Measurements from ENCODE around the gene ITPKB.

ITPKB gene

GRCh38 chr1:226678701-226679100 is 60.4 kb downstream of the ITPKB start:
- Histone ChIP-seq H3K36me3 (ENCODE audit: insufficient read depth, low read length) (no peaks in the 10 kb centered on the region), H3K4me1 (ENCODE audit: insufficient read depth, low read length) (peaks cover 13% of the 10 kb centered on the region), H3K9me3 (ENCODE audit: low read length) (no peaks in the 10 kb centered on the region), H3K4me3 (ENCODE audit: low read length) (no peak overlapping the region), H3K27me3 (ENCODE audit: insufficient read depth, low read length) (no peaks in the 10 kb centered on the region), H2AFZ (ENCODE audit: low read depth, low read length) (no peak overlapping the region)

GRCh38 chr1:226678251-226678650 is 60.8 kb downstream of the ITPKB start:
- Histone ChIP-seq H3K4me1 (ENCODE audit: insufficient read depth, low read length) (peaks cover 13% of the 10 kb centered on the region), H3K36me3 (ENCODE audit: insufficient read depth, low read length) (no peaks in the 10 kb centered on the region), H3K9me3 (ENCODE audit: low read length) (no peaks in the 10 kb centered on the region), H3K4me3 (ENCODE audit: low read length) (no peak overlapping the region), H2AFZ (ENCODE audit: low read depth, low read length) (no peak overlapping the region), H3K27me3 (ENCODE audit: insufficient read depth, low read length) (no peaks in the 10 kb centered on the region)

GRCh38 chr1:226677027-226678020 is 61.8 kb downstream of the ITPKB start:
- H3K9me3 ChIP-seq (ENCODE audit: low read length) = no peaks in the 10 kb centered on the region
- no peak overlapping the region for H2AFZ ChIP-seq (ENCODE audit: low read depth, low read length)
- H3K27me3 ChIP-seq (ENCODE audit: insufficient read depth, low read length) = no peaks in the 10 kb centered on the region
- no peak overlapping the region for H3K4me3 ChIP-seq (ENCODE audit: low read length)
- H3K4me1 ChIP-seq (ENCODE audit: insufficient read depth, low read length) = peaks cover 13% of the 10 kb centered on the region
- H3K36me3 ChIP-seq (ENCODE audit: insufficient read depth, low read length) = no peaks in the 10 kb centered on the region

GRCh38 chr1:226676381-226676780 is 62.7 kb downstream of the ITPKB start:
- no peaks in the 10 kb centered on the region for H3K9me3 ChIP-seq (ENCODE audit: low read length)
- no peak overlapping the region for H2AFZ ChIP-seq (ENCODE audit: low read depth, low read length)
- H3K4me3 ChIP-seq (ENCODE audit: low read length) = no peak overlapping the region
- peaks cover 13% of the 10 kb centered on the region for H3K4me1 ChIP-seq (ENCODE audit: insufficient read depth, low read length)
- H3K27me3 ChIP-seq (ENCODE audit: insufficient read depth, low read length) = no peaks in the 10 kb centered on the region
- no peaks in the 10 kb centered on the region for H3K36me3 ChIP-seq (ENCODE audit: insufficient read depth, low read length)

GRCh38 chr1:226675715-226676357 is 63.2 kb downstream of the ITPKB start:
- Histone ChIP-seq H3K4me1 (ENCODE audit: insufficient read depth, low read length) (peaks cover 12% of the 10 kb centered on the region), H2AFZ (ENCODE audit: low read depth, low read length) (no peak overlapping the region), H3K27me3 (ENCODE audit: insufficient read depth, low read length) (no peaks in the 10 kb centered on the region), H3K36me3 (ENCODE audit: insufficient read depth, low read length) (no peaks in the 10 kb centered on the region), H3K9me3 (ENCODE audit: low read length) (no peaks in the 10 kb centered on the region), H3K4me3 (ENCODE audit: low read length) (no peak overlapping the region)

GRCh38 chr1:226674892-226675714 is 64.0 kb downstream of the ITPKB start:
- H3K9me3 ChIP-seq (ENCODE audit: low read length) = no peaks in the 10 kb centered on the region
- no peak overlapping the region for H3K4me3 ChIP-seq (ENCODE audit: low read length)
- H3K36me3 ChIP-seq (ENCODE audit: insufficient read depth, low read length) = no peaks in the 10 kb centered on the region
- no peaks in the 10 kb centered on the region for H3K27me3 ChIP-seq (ENCODE audit: insufficient read depth, low read length)
- peaks cover 5% of the 10 kb centered on the region for H3K4me1 ChIP-seq (ENCODE audit: insufficient read depth, low read length)
- no peak overlapping the region for H2AFZ ChIP-seq (ENCODE audit: low read depth, low read length)

- no peaks in the 10 kb centered on the region for H3K27me3 ChIP-seq (ENCODE audit: insufficient read depth, low read length)
- H2AFZ ChIP-seq (ENCODE audit: low read depth, low read length) = no peak overlapping the region
- H3K4me1 ChIP-seq (ENCODE audit: insufficient read depth, low read length) = no peaks in the 10 kb centered on the region
- H3K9me3 ChIP-seq (ENCODE audit: low read length) = no peaks in the 10 kb centered on the region
- no peaks in the 10 kb centered on the region for H3K36me3 ChIP-seq (ENCODE audit: insufficient read depth, low read length)
- H3K4me3 ChIP-seq (ENCODE audit: low read length) = no peak overlapping the region
Observed at GRCh38 chr1:226672339-226672762, 66.7 kb downstream of the ITPKB start.

GRCh38 chr1:226671277-226671676 is 67.8 kb downstream of the ITPKB start:
- Histone ChIP-seq H2AFZ (ENCODE audit: low read depth, low read length) (no peak overlapping the region), H3K9me3 (ENCODE audit: low read length) (no peaks in the 10 kb centered on the region), H3K4me1 (ENCODE audit: insufficient read depth, low read length) (no peaks in the 10 kb centered on the region), H3K36me3 (ENCODE audit: insufficient read depth, low read length) (no peaks in the 10 kb centered on the region), H3K27me3 (ENCODE audit: insufficient read depth, low read length) (no peaks in the 10 kb centered on the region), H3K4me3 (ENCODE audit: low read length) (no peak overlapping the region)

GRCh38 chr1:226670073-226670472 is 69.0 kb downstream of the ITPKB start:
- Histone ChIP-seq H3K4me1 (ENCODE audit: insufficient read depth, low read length) (no peaks in the 10 kb centered on the region), H3K36me3 (ENCODE audit: insufficient read depth, low read length) (no peaks in the 10 kb centered on the region), H3K4me3 (ENCODE audit: low read length) (no peak overlapping the region), H2AFZ (ENCODE audit: low read depth, low read length) (no peak overlapping the region), H3K27me3 (ENCODE audit: insufficient read depth, low read length) (no peaks in the 10 kb centered on the region), H3K9me3 (ENCODE audit: low read length) (no peaks in the 10 kb centered on the region)

GRCh38 chr1:226668173-226668560 is 70.9 kb downstream of the ITPKB start:
- no peaks in the 10 kb centered on the region for H3K27me3 ChIP-seq (ENCODE audit: insufficient read depth, low read length)
- no peak overlapping the region for H2AFZ ChIP-seq (ENCODE audit: low read depth, low read length)
- H3K4me3 ChIP-seq (ENCODE audit: low read length) = no peak overlapping the region
- H3K4me1 ChIP-seq (ENCODE audit: insufficient read depth, low read length) = peaks cover under 1% of the 10 kb centered on the region
- H3K9me3 ChIP-seq (ENCODE audit: low read length) = no peaks in the 10 kb centered on the region
- no peaks in the 10 kb centered on the region for H3K36me3 ChIP-seq (ENCODE audit: insufficient read depth, low read length)

- Histone ChIP-seq H2AFZ (ENCODE audit: low read depth, low read length) (no peak overlapping the region), H3K4me3 (ENCODE audit: low read length) (no peak overlapping the region), H3K27me3 (ENCODE audit: insufficient read depth, low read length) (no peaks in the 10 kb centered on the region), H3K36me3 (ENCODE audit: insufficient read depth, low read length) (no peaks in the 10 kb centered on the region), H3K4me1 (ENCODE audit: insufficient read depth, low read length) (peaks cover 15% of the 10 kb centered on the region), H3K9me3 (ENCODE audit: low read length) (no peaks in the 10 kb centered on the region)
Observed at GRCh38 chr1:226666692-226667091, 72.4 kb downstream of the ITPKB start.

GRCh38 chr1:226666164-226666506 is 72.9 kb downstream of the ITPKB start:
- H3K4me3 ChIP-seq (ENCODE audit: low read length) = no peak overlapping the region
- no peaks in the 10 kb centered on the region for H3K9me3 ChIP-seq (ENCODE audit: low read length)
- H3K27me3 ChIP-seq (ENCODE audit: insufficient read depth, low read length) = no peaks in the 10 kb centered on the region
- no peaks in the 10 kb centered on the region for H3K36me3 ChIP-seq (ENCODE audit: insufficient read depth, low read length)
- peaks cover 17% of the 10 kb centered on the region for H3K4me1 ChIP-seq (ENCODE audit: insufficient read depth, low read length)
- H2AFZ ChIP-seq (ENCODE audit: low read depth, low read length) = no peak overlapping the region
